GM19324 (cell line): ENCODE results near the gene MPP3.

Source experiments
- ATAC-seq: cut with Tn5 transposase; IDR thresholded peaks from one replicate; pipeline ENCODE4 v1.9.1; 2021; ENCODE audit warnings: mild to moderate bottlenecking, moderate library complexity; ENCODE audit not compliant: unreplicated experiment, low FRiP score

Gene MPP3

DNA sequence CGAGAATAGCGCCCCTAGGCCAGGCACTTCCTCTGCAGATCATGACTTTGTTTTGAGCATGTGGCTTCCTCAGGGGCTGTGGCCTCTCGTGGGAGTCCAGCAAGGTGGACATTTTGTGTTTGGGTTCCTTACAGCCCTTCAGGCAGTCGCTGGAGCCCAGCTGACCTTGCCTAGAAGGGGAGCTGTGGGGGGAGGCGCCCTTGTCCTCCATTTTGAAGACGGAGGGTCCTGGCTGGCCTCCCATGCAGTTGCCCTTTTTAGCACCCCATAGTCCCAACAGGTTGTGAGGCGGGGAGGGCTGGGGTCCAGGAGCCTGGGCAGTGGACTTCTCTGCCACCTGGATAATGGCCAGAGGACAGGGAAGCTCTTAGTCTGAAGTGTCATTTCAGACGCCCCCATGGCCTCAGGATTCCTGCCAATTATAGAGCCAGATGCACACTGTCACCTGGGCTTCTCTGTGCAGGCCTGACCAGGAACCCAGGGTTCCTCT lies 75.7 kb downstream of the MPP3 start:
- no peak for ATAC-seq

DNA sequence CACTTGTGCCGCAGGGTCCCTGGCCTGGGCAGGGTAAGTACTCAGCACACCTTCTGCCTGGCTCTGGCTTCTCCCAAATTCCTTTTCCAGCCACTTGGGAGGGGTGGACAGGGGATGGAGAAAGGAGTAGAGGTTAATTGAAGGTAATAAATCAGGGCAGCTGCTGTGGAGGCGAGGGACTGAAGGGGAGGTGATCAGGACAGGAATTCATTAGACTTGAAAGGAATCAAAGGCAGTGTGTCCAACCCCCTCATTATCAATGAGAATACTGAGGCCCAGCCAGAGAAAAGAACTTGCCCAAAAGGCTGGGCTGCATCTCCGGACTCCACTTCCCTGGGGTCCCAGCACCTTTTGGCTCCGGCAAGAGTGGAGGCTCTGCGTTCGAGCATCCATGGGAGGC lies 76.7 kb downstream of the MPP3 start:
- ATAC-seq, result no peak

DNA sequence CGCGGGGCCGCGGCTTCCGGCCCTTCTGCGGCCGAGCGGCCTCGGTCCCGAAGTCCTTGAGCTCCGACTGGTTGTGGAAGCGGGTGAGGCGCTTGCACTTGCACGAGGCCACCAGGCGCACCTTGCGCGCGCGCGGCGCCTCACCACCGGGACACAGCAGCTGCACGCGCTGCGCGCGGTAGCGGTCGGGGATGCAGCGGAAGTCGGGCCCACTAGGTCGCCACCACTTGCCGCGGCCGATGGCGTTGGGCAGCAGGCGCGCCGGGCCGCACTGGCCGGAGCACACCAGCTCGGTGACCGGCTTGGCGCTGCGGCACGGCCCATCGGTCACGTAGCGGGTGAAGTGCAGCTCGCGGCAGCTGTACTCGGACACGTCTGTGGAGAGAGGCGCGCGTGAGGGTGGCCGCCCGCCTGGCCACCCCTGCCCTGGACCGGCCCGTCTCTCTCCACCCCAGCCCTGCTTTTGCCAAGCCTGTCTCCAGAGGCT lies 77.5 kb downstream of the MPP3 start:
- no peak for ATAC-seq

DNA sequence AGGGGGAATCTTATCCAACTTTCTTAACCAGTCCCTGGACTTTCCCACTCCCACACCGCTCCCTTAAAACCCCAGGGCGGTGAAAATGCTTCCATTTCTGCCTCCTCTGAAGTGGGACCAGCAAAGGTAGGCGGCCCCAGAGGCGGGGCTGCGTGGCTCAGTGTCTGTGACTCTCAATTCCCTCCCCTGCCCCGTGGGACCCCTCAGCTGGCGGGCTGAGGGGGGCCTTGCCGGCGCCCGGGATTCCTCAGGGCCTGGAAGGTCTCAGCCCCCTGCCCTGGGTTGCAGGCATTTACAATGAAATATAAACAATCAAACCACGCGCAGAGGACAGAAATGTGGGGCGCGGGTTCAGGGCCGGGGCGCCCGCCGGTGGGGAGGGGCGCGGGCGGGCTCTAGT lies 78.0 kb downstream of the MPP3 start:
- no peak for ATAC-seq

DNA sequence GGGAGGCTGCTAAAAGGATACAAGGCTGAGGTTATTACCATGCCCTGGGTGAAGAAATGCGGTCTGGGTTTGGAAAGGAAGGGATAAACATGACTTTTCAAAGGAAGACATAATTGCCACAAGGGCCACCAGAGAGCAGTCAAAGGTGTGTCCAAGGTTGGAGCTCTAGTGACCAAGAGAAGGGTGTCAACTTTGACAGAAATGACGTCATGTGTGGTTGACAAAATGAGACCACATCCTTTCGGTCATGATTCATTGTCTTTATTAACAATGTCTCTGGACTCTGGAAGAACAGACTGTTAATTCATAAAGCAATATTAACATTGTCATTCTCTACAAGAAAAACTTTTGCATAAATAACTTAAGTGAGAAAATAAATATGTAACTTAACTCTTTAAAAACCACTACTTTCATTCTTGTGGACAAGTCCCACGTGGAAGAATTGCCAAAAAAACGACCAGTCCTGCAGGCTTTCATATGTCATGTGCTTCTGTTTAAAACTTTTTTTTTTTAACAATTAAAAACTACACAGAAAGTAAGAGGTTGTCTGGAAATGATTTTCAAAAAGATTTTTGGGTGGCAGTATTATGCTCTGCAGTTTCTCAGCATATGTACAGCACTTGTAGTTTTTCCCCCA lies 79.3 kb downstream of the MPP3 start:
- no peak for ATAC-seq
